Stimulated activated CD8-positive, alpha-beta memory T cell treated with anti-CD3 and anti-CD28 coated beads, Interleukin-2, amount 100 ng/mL, for 1 hour (primary cell): ENCODE results near the gene IKBKE.

Source experiments
- DNase-seq, 2 donors: peaks; one replicate each; pipeline ENCODE4 v3.0.0-alpha.2; 2020; ENCODE audit warnings: low read depth in 2 of 2

The IKBKE gene

GRCh38 chr1:206540044-206540780 lies 69.9 kb downstream of the IKBKE start:
- no peak for DNase-seq

DNA sequence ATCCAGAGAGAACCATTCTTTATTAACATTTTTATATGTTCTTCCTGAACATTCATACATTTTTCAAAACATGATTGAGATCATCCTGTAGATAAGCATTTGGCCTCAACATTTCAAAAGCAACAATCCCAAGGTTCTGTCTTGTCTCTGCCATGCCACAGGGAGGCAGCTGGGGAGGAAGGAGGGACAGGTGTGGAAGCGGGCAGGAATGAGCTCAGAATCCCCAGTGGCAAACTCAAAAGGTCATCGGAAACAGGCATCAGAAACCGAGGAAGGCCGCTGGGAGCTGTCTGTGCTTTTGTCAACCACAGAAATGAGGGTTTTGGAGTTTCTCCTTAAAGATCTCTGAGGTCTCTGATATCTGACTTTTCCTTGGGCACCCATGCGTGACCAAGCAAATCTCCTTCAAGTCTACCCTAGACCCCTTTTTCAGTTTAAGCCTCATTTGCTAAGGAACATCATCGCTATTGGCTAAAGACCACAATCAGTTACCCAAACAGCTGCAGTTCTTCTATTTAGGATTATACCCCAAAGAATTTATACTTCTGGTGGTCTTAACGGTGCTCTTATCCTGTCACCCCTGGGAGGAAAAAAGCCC lies 71.1 kb downstream of the IKBKE start:
- no peak for DNase-seq

- peak; percentile 62 to 63 for DNase-seq
Measured at GRCh38 chr1:206544562-206545257, 74.4 kb downstream of the IKBKE start.

DNA sequence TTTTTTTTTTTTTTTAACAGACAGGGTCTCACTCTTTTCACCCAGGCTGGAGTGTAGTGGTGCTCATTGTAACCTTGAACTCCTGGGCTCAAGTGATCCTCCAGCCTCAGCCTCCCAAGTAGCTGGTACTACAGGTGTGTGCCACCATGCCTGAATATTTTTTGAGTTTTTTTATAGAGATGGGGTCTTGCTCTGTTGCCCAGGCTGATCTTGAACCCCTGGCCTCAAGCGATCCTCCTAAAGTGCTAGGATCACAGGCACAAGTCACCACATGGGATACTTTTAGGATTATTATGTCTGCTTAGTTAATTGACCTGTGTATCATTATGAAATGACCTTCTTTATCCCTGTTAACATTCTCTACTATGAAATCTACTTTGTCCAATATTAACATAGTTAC lies 75.1 kb downstream of the IKBKE start:
- no peak for DNase-seq
